ENCODE data around the gene TRIM54.
A peak's percentile ranks its signal among the peaks of the same experiment; 100 is the strongest.

The TRIM54 gene, protein sequence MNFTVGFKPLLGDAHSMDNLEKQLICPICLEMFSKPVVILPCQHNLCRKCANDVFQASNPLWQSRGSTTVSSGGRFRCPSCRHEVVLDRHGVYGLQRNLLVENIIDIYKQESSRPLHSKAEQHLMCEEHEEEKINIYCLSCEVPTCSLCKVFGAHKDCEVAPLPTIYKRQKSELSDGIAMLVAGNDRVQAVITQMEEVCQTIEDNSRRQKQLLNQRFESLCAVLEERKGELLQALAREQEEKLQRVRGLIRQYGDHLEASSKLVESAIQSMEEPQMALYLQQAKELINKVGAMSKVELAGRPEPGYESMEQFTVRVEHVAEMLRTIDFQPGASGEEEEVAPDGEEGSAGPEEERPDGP

DNA sequence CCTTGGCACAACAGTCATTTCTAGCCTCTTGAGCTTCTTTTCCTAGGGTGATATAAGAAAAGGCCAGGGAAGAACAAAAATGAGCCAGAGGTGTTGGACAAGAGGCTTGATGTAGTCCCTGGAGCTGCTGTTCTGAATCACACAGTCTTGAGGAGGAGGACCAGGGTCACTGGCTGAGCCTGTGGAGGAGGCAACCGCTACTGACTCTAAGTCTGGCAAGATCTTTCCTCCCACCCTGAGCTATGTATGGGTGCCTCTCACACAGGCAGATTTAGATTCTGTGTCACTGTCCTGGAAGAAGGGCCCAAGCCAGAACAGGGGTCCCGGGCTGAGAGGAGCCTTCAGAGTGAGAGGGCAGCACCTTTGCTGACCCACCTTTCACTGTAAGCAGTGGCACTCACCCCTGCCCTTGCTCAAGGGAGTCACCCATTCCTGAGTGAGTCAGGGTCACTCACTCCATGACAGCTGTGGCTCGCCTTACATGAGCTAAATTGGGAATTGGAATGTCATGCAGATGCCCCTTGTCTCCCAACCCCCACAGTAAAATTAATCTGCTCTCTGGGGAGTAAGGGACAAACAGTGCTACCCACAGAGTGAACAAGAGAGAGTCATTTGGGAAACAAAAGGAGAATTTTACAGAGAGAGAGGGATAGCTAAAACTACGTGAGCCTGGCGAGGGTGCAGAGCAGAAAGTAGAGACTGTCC is at the start of gene TRIM54:
Gene TRIM54, plus strand, starts transcription at position 575 of the 705 bp plus-strand sequence. CDS start 303 bp downstream, outside the sequence.
- no peak for DNase-seq

DNA sequence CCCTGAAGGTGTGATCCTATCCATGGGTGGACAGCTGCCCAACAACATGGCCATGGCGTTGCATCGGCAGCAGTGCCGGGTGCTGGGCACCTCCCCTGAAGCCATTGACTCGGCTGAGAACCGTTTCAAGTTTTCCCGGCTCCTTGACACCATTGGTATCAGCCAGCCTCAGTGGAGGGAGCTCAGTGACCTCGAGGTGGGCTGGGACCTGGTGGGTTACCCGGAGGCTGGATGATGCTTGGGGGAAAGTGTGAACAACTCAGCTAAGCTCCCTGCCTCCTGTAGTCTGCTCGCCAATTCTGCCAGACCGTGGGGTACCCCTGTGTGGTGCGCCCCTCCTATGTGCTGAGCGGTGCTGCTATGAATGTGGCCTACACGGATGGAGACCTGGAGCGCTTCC is 48.9 kb upstream of the TRIM54 start:
- DNase-seq, result no peak

DNA sequence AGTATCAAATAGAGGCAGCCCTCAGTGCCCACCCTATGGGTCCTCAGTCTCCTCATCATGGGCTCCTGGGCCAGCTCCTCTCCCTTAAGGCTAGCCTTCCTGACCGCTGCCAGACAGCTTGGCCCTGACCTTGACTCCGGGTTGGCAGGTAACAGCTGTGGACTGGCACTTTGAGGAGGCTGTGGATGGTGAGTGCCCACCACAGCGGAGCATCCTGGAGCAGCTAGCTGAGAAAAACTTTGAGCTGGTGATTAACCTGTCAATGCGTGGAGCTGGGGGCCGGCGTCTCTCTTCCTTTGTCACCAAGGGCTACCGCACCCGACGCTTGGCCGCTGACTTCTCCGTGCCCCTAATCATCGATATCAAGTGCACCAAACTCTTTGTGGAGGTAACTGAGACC is 46.1 kb upstream of the TRIM54 start:
- DNase-seq, result no peak

DNA sequence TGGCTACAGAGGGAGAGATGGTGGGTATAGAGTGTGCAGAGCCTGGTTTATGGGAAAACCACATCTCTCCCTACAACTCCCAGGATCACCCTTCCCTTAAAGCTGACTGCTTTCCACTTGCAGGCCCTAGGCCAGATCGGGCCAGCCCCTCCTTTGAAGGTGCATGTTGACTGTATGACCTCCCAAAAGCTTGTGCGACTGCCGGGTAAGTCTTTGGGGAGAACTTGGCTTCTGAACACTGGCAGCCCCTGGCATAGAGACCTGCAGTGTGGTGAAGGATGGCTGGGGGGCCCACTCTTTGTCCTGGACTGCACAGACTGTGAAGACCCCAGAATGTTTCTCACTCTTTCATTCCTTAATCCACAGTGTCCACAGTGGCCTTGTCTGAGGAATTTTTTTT is 45.6 kb upstream of the TRIM54 start:
- DNase-seq, result no peak

DNA sequence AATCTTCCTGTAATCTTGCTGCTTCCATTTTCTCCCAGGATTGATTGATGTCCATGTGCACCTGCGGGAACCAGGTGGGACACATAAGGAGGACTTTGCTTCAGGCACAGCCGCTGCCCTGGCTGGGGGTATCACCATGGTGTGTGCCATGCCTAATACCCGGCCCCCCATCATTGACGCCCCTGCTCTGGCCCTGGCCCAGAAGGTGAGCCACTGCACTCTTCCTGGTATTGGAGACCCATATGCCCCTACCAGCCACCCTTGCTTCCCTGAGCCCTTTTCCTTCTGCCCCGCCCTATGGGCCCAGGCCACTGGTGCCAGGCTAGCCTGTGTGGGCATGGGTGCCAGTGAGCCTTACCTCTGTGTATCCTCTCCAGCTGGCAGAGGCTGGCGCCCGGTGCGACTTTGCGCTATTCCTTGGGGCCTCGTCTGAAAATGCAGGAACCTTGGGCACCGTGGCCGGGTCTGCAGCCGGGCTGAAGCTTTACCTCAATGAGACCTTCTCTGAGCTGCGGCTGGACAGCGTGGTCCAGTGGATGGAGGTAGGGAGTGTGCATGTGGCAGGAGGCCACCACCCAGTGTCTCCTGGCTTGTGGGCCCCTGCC is 44.8 kb upstream of the TRIM54 start:
- no peak for DNase-seq

DNA sequence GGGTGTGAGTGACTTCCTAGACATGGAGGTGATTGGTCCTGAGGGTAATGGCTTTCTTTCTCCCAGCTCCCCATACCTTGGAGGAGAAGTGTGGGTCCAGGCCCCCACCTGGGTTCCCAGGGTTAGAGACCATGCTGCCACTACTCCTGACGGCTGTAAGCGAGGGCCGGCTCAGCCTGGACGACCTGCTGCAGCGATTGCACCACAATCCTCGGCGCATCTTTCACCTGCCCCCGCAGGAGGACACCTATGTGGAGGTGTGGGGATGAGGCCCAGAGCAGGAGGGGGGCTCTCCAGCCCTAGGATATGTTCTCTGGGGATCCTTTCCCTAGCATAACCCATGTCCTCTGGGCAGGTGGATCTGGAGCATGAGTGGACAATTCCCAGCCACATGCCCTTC is 43.3 kb upstream of the TRIM54 start:
- DNase-seq, result no peak

DNA sequence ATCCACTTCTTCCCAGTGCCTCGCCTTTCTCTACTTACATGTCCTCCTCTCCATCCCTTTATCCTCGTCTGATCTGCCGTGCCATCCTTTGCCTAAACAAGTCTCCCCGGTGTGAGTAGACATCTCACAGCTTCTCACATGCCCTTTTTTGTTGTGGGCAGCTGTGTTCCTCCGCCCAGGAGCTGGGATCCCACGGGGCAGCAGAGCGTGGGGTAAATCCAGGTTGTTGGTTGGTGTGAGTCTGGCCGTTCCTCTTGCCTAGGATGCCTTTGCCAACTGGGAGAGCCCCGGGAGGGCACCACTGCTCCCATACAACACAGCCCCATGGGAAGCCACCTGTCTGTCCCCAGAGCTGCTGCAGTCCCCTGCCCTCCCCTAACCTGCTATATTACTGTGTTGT is 41.8 kb upstream of the TRIM54 start:
- no peak for DNase-seq

DNA sequence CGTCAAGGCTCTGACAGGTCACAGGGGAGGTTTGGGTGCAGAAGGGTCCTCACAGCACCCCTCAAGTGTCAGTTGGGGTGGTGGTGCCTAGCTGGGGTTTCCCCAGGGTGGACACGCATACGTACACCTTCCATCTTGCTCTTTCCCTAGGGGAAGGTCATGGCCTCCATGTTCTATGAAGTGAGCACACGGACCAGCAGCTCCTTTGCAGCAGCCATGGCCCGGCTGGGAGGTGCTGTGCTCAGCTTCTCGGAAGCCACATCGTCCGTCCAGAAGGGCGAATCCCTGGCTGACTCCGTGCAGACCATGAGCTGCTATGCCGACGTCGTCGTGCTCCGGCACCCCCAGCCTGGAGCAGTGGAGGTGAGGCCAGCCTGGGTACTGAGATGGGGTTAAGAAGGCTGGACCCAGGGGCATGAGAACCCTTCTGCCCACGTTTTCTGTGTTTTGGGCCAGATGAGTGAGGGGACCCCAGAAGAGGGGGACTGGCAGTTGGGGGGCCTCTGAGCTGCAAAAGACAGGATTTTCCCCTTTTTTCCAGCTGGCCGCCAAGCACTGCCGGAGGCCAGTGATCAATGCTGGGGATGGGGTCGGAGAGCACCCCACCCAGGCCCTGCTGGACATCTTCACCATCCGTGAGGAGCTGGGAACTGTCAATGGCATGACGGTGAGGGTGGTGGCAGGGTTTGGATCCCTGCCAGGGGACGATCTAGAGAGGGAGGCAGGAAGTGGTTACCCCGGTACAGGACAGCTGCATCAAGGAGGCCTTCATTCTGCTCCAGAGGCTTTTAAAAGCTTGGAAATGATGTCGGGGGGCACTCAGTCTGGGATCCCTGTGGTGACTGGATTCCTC is 40.2 kb upstream of the TRIM54 start:
- DNase-seq, result no peak

DNA sequence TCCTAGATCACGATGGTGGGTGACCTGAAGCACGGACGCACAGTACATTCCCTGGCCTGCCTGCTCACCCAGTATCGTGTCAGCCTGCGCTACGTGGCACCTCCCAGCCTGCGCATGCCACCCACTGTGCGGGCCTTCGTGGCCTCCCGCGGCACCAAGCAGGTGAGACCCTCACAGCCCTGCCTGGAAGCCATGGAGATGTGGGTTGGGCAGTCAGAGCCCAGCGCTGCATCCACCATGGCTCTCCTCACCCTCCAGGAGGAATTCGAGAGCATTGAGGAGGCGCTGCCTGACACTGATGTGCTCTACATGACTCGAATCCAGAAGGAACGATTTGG is 39.6 kb upstream of the TRIM54 start:
- DNase-seq, result no peak

DNA sequence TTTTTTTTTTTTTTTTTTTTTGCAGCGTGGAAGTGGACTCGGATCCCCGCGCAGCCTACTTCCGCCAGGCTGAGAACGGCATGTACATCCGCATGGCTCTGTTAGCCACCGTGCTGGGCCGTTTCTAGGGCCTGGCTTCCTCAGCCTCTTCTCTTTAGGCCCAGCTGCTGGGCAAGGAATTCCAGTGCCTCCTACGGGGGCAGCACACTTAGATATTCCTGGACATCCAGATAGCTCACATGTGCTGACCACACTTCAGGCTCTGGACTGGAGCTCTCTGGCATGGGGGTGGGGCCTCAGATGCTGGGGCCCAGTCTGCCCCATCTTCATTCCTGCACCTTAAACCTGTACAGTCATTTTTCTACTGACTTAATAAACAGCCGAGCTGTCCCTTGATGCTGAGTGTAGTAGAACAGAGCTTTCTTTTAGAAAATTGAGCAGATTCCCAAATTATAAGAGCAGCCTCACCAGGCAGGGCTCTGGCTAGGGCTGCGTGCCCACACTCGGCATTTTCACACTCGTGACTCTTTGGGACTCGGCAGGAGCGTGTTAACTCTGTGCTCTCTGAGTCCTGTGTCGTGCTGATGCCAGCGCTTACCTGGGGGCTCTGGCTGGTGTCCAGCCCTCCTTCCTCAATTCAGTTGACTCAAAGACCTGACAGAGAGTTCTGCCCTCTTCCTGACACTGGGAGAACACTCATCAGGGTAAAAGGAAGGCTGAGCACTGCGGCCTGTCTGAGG is 38.7 kb upstream of the TRIM54 start:
- no peak for DNase-seq

DNA sequence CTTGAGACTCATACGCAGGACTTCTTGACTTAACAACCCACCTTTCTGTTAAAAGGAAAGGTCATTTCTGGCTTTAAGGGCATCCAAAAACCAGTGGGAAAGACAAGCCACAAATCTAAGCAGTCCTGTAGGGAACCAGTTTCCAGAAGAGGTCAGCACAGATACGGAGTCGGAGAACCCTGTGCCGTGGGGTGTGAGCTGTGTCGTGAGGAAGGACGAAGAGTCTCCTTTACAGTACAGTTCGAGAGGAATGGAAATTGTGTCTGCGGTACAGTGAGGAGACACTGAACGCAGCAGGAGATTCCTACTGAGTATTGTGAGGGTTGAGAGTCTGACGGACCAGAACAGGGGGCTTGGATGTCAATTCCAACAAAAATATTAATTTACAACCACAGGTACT is 37.1 kb upstream of the TRIM54 start:
- no peak for DNase-seq

DNA sequence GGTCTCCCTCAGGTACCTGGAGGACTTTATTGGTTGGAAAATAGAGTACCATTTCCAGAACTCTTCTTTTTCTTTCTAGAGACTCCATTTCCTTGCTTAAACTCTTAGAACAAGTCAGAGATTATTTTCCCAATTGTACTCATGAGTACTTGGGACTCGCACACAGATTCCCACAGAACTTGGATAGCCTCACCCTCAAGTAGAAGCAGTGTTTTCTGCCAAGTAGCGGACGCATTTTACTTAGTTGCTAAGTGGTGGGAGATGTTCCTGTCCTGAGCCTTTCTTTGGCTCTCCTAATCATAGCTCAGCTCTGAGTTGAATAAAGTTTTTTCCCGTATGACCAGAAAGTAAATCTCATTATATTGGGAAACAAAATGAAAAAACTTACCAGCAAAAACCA is 36.6 kb upstream of the TRIM54 start:
- DNase-seq, result no peak

DNA sequence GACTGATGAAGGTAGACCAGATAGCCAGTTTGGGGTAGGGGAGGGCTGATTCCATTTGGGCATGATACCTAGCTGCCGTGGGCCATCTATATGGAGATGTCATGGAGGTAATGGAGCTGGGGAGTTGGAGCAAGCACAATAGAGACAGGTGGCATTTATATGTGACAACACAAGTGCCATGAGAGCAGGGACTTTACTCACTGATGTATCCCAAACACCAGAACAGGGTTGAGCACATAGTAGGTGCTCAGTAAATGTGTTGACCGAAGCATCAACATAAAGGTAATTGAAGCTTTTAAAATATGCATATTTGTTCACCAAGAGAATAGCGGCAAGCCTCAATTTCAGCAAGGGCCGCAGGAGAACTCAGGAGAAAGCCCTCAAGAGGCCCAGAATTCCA is 34.3 kb upstream of the TRIM54 start:
- DNase-seq, result no peak

DNA sequence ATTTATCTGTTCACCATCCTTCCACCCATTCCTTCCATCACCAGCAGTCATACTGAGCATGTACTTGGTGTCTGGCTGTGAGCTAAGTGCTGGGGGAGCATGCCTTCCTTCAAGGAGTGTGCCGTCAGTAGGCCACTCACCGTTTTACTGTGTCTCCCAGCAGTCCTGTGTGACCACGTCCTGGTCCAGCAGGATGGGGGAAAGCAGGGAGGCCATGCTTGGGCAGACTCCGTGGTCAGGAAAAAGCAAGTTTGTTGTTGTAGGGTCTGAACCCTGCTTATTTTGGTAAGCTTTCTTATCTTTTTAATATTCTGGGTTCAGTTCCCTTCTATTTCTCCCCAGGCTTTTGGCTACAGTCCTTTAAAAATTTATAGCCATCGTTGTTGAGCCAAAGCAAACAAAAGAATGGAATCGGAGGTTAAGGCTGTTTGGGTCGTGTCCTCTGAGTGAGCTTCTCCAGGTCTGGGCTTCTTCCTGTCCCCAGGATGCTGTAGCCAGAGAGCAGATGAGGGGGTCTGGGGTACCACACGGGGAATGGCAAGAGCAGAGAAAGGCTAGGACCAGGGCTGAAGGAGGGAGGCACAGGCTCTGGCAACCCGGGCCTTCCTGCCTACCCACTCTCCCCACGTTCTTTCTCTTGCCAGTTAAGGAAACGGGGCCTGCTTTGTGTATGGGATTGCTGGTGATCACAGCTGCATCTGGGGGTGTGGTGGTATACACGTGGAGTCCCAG is 32.9 kb upstream of the TRIM54 start:
- no peak for DNase-seq

DNA sequence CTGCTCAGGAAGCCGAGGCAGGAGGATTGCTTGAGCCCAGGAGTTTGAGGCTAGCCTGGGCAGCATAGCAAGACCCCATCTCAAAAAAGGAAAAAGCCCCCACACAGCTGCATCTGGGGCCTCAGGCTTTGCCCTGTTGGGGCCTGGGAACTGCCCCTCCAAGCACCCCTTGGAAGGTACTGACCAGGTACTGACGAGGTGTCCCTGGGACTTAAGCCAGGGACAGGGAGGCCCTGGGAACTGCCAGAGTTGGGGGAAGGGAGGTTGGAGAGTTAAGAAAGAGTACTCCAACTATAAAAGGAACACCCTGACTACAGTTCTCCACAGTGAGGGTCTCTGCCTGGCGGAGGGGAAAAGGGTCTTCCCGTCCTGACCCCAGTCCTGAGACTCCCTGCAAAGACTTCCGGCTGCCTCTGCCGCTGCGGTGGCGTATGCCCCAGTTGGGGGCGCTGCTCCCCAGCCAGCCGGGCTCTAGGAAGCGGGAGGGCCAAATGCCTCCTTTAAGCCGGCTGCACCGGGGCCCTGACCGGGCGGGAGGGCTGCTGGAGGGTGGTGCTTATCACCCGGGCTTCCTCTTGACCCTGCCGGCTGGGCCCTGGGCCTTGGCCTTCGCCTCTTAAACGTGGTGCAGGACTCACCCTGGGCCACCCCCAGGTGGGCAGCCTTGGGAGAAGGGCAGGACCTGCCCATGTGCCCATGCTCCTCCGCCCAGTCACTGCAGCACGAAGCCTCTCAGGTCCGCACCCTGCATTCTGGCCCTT is 32.2 kb upstream of the TRIM54 start:
- peak; percentile 17 for DNase-seq

DNA sequence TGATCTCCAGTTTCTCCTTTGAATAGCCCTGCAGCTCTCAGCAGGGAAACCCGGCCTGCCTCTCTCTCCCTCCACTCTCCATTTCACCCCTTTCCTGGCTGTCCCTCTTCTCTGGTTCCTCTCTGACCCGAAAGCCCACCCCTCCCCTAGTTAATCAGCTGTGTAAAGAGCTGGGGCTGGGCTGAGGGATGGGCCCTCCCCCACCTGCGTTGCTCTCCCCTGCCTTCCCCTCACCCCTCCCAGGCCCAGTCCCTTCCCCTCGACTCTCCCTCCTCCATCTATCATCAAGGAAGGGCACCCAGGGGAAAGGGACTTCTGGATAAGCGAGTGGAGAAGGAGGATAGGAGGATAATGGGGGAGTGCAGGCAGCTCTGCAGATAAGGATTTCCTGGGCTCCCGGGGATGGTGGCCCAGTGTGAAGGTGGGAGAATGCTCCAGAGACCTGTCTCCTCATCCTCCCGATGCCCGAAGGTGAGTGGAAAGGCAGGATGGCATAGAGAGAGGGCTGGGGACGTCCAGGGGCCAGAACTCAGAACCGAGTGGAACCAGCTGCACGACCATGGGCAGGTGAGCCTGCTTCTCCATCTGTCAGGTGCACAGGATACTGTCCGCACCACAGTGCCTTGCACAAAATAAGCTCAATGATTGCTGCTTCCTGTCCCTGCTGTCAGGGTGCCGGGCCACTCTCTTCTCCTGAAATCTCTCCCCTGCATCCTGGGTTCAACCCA is 31.4 kb upstream of the TRIM54 start:
- DNase-seq, result no peak

DNA sequence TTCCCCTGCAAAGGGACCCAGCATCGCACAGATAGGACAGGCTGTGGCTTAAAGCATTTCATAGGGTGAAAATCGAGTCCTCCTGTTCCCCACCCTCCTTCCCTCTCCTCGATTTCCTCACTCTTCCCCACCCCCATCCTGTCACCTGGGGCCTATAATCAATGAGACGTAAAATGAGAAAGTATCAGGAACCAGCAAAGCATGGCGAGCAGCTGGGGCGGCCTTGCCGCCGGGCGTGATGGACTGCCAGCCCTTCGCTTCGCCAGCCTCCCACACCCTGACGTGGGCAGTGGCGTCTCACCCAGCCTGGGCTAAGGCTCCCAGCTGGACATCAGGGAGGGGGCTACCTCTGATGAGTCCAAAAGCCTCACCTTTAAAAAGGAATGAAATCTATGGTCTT is 30.5 kb upstream of the TRIM54 start:
- DNase-seq, result no peak

DNA sequence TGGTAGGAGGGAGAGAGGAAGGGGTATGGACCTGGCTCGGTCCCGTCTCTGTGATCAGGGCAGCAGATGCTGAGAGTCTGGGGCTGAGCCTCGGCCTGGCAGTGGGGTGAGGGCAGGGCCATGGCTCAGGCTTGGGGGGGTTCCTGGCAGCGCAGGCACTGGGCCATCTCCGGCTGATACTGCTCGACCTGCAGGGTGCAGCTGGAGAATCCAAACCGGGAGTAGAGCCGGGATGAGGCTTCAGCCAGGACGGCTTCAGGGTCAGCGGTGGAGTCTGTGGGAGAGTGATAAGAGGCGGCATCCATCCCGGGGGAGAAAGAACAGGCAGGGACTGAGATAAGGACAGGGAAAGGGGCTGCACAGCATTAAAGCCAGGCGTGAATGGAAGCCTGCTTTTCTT is 27.0 kb upstream of the TRIM54 start:
- no peak for DNase-seq

DNA sequence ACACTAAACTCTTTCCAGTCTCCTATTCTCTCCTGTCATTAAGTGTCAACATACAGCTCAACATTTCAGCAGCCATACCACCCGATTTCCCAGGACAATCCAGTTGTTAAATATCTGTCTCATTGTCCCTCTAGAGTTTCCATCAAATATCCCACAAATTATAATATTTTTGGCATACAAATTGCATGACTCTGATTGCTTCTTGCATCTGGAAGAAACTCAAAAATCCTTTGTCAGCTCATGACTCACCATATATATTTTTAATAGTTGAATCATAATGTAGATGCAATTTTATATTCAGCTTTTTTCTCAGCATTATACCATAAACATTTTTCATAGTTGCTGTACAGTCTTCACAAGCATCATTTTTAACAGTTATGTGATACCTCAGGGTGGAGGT is 26.6 kb upstream of the TRIM54 start:
- DNase-seq, result no peak

DNA sequence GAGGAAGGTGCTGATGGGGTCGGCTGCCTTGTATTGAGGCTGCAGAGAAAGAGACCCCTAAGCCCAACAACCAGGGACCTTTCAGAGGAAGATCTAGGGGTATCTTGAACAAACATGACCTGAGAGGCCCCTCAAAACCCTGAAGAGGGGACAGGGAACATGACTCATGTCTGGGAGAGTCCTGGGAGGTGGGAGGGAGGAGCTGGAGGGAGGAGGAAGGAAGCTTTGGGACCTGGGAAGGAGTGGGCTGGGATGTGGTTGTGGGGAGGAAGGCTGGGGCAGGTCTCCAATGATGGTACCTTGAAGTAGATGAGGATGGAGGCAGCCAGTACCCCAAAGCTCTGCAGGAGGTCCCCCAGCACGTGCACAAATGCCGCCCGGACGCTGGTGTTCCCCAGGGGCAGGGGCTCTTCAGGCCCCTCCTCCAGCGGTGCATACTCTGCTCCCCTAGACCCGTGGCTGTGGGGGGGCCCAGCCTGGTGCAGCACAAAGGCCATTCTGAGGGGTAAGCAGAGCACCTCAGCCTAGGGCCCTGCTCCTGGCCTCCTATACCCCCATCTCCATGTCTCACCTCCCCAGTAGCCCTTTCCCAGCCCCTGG is 25.3 kb upstream of the TRIM54 start:
- no peak for DNase-seq

All from NCI-H774 (cell line).